ENCODE measurements around the gene CACNA2D4. TPM values are rescaled to one million over a fixed set of nuclear protein-coding genes. Genes with fewer than 3 reads are reported as not detected.

Gene CACNA2D4
- total RNA-seq, 1 donor from 2014 or later = 2.8 TPM

DNA sequence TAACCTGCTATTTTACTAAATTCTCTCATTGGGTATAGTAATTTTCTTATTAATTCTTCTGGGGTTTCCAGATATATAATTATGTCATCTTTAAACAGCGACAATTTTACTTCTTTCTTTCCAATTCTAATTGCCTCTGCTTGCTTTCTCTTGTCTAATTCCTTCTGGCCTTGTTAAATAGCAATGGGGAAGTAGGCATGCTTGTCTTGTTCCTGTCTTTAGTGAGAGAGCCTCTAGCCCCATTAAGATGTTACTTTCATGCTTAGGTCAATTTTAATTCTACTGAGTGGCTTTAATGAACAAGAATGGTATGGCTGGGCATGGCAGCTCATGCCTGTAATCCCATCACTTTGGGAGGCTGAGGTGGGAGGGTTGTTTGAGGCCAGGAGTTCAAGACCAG is 66.4 kb downstream of the CACNA2D4 start:
- Mint-ChIP-seq H3K4me1 (no peaks in the 10 kb centered on the region), H3K36me3 (ENCODE audit: low read depth) (no peaks in the 10 kb centered on the region), H3K27me3 (peaks cover 2% of the 10 kb centered on the region), H3K9me3 (peaks cover 4% of the 10 kb centered on the region), H3K4me3 (no peak overlapping the region), H3K27ac (no peak overlapping the region)
- TF ChIP-seq, protein P1, sequence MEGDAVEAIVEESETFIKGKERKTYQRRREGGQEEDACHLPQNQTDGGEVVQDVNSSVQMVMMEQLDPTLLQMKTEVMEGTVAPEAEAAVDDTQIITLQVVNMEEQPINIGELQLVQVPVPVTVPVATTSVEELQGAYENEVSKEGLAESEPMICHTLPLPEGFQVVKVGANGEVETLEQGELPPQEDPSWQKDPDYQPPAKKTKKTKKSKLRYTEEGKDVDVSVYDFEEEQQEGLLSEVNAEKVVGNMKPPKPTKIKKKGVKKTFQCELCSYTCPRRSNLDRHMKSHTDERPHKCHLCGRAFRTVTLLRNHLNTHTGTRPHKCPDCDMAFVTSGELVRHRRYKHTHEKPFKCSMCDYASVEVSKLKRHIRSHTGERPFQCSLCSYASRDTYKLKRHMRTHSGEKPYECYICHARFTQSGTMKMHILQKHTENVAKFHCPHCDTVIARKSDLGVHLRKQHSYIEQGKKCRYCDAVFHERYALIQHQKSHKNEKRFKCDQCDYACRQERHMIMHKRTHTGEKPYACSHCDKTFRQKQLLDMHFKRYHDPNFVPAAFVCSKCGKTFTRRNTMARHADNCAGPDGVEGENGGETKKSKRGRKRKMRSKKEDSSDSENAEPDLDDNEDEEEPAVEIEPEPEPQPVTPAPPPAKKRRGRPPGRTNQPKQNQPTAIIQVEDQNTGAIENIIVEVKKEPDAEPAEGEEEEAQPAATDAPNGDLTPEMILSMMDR (IDR thresholded peaks at IDR 0.05) = no peak
- ATAC-seq (ENCODE audit: low read depth) (no peak), DNase-seq (no peak)
- intact Hi-C loops (cut with micrococcal nuclease) = no loop called here
- POLR2A ChIA-PET = no interaction called here
- CTCF ChIA-PET = no interaction called here

DNA sequence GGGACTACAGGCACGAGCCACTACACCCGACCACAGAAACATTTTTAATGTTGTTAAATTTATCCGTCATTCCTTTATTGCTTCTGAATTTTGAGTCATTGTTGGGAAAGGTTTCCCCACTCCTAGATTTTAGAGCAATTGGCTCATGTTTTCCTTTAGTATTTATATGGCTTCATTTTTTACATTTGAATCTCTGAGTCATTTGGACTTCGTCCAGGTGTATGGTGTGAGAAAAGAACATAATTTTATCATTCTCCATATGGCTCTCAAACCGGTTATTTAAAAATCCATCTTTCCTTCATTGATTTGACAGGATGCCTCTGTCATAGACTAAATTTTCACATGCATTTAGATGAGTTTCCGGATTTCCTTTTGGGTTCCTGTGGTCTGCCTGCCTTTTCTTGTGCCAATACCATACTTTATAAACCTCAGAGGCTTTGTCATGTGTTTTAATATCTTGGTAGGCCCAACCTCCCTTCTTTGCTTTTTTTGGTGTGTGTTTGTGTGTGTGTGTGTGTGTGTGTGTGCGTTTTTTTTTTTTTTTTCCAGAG is 67.2 kb downstream of the CACNA2D4 start:
- Mint-ChIP-seq H3K4me3 (no peak overlapping the region), H3K4me1 (no peaks in the 10 kb centered on the region), H3K9me3 (peaks cover 4% of the 10 kb centered on the region), H3K27me3 (peaks cover 3% of the 10 kb centered on the region), H3K27ac (no peak overlapping the region), H3K36me3 (ENCODE audit: low read depth) (no peaks in the 10 kb centered on the region)
- ATAC-seq (ENCODE audit: low read depth) (no peak), DNase-seq (no peak)
- POLR2A ChIA-PET = no interaction called here
- CTCF ChIA-PET = no interaction called here
- TF ChIP-seq, protein P1 (IDR thresholded peaks at IDR 0.05) = no peak
- intact Hi-C loops (cut with micrococcal nuclease) = no loop called here

DNA sequence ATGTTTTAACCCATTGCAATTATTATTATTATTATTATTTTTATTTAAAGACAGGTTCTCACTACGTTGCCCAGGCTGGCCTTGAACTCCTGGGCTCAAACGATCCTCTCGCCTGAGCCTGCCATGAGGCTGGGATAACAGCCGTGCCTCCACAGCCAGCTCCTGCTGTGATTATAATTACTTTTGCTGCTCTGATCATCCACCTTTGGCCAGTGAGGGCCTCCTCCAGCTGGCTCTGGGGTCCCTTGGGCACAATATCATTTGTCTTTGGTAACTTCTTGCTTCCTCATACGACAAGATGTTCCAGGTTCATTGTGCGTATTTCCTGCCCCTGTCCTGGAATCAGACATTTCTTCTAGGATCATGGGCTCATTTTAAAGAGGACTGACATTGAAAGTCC is 69.7 kb downstream of the CACNA2D4 start:
- TF ChIP-seq, protein P1 (IDR thresholded peaks at IDR 0.05) = no peak
- intact Hi-C loops (cut with micrococcal nuclease) = no loop called here
- ChIA-PET POLR2A (no interaction called here), CTCF (no interaction called here)
- DNase-seq (no peak), ATAC-seq (ENCODE audit: low read depth) (no peak)
- Mint-ChIP-seq H3K4me3 (no peak overlapping the region), H3K27ac (no peak overlapping the region), H3K4me1 (peaks cover 4% of the 10 kb centered on the region), H3K36me3 (ENCODE audit: low read depth) (no peaks in the 10 kb centered on the region), H3K27me3 (peaks cover 11% of the 10 kb centered on the region), H3K9me3 (no peaks in the 10 kb centered on the region)

DNA sequence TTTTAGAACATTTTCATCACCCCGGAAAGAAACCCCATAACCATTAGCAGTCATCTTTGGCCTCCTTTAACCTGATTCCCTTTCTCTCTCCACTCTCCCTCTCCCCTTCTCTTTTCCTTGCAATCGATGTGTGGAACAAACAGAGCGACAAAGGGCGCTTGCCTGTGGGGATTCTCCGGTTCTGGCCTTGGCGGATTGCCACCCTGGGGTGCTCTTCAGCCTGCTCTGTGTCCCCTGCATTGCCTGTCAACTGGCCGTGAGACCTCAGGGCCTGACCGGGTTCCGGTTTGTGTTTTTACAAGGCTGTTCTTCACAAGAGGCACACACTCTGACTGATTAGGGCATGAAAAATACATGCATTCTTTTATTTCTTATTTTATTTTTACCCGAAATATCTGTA is 70.3 kb downstream of the CACNA2D4 start:
- H3K4me3 Mint-ChIP-seq = no peak overlapping the region
- DNase-seq (no peak), ATAC-seq (ENCODE audit: low read depth) (no peak)
- peaks cover 4% of the 10 kb centered on the region for H3K4me1 Mint-ChIP-seq
- intact Hi-C loops (cut with micrococcal nuclease) = no loop called here
- CTCF ChIA-PET = no interaction called here
- no peak overlapping the region for H3K27ac Mint-ChIP-seq
- H3K27me3 Mint-ChIP-seq = peaks cover 9% of the 10 kb centered on the region
- TF ChIP-seq, protein P1 (IDR thresholded peaks at IDR 0.05) = no peak
- POLR2A ChIA-PET = no interaction called here
- H3K36me3 Mint-ChIP-seq (ENCODE audit: low read depth) = no peaks in the 10 kb centered on the region
- no peaks in the 10 kb centered on the region for H3K9me3 Mint-ChIP-seq

DNA sequence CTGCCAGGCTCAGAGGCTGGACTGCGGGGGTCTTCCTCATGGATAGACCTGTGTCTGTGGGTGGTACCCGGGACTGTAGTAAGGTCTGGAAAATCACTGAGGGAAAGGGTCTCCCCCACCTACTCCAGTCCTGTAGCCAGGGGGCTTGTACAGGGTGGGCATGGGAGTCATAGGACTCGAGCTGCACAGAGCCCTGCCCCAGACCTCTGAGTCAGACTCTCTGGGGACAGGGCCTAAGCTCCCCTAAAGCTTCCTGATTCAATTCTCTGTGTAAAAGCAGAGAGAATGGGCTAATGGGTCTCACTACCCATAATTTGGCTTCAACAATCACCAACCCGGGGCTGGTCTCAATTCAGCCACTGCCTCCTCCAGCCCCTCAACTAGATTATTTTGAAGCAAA is 71.0 kb downstream of the CACNA2D4 start:
- Mint-ChIP-seq H3K4me1 (peaks cover 9% of the 10 kb centered on the region), H3K27me3 (peaks cover 9% of the 10 kb centered on the region), H3K36me3 (ENCODE audit: low read depth) (no peaks in the 10 kb centered on the region), H3K4me3 (no peak overlapping the region), H3K27ac (no peak overlapping the region), H3K9me3 (no peaks in the 10 kb centered on the region)
- DNase-seq = no peak
- POLR2A ChIA-PET = no interaction called here
- intact Hi-C loops (cut with micrococcal nuclease) = no loop called here
- no peak for ATAC-seq (ENCODE audit: low read depth)
- TF ChIP-seq, protein P1 (IDR thresholded peaks at IDR 0.05) = no peak
- CTCF ChIA-PET = no interaction called here
